ENCODE results near the gene ANTXRL.
"Not testable (repeated sequence)": the region's sequence is repeated elsewhere in the genome, so short reads cannot be mapped to it uniquely, and the experiment has no call there.

Gene ANTXRL

DNA sequence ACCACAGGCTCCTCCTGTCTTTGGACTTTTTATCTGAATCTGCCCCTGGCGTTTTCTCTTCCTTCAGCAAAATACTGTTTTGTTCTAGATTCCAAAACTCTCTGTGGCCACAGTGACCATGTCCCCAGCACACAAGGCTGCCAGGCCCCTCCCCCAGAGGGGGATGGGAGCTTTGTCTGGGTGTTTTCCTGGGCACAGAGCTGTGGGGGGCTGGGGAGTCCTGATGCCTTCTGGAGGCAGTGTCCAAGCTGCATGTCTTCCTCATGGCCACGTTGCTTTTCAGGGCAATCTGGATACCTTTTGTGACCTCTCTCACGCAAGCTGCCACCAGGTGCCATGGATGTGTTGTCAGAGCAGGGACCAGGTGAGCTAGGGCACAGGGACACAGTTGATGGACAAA, 26.2 kb downstream of the ANTXRL start:
- no peak overlapping the region for H3K27ac ChIP-seq (ENCODE audit: low read depth, low read length)
- H3K4me1 ChIP-seq (ENCODE audit: control insufficient read depth, insufficient read depth, low read length) = no peaks in the 10 kb centered on the region
- H3K27me3 ChIP-seq (ENCODE audit: control insufficient read depth, insufficient read depth, low read length) = no peaks in the 10 kb centered on the region
- H3K36me3 ChIP-seq (ENCODE audit: control insufficient read depth, insufficient read depth, low read length) = no peaks in the 10 kb centered on the region
- H3K9ac ChIP-seq (ENCODE audit: low read depth, low read length) = no peak overlapping the region
- H3K9me3 ChIP-seq (ENCODE audit: control insufficient read depth, insufficient read depth, low read length) = no peaks in the 10 kb centered on the region
- H3K4me3 ChIP-seq (ENCODE audit: low read depth, low read length) = no peak overlapping the region

DNA sequence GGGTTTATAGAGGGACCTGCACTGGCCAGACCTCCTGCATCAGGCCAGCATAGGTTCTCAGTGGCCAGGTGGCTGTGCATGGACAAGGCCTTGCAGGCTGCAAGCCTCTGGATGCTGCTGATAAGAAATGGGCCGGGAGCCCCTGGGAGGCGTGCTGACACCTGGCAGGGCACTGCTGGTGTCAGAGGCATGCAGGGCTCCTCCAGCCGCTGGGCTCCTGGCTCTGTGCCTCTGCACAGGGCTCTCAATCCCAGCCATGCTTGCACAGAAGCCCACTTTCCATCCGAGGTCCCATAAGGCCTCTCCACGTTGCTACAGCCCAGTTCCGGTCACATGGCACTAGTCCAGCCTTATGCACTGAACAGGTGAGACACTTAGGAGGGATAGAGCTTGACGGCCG, 27.3 kb downstream of the ANTXRL start:
- no peaks in the 10 kb centered on the region for H3K4me1 ChIP-seq (ENCODE audit: control insufficient read depth, insufficient read depth, low read length)
- no peaks in the 10 kb centered on the region for H3K27me3 ChIP-seq (ENCODE audit: control insufficient read depth, insufficient read depth, low read length)
- no peaks in the 10 kb centered on the region for H3K9me3 ChIP-seq (ENCODE audit: control insufficient read depth, insufficient read depth, low read length)
- no peak overlapping the region for H3K9ac ChIP-seq (ENCODE audit: low read depth, low read length)
- no peaks in the 10 kb centered on the region for H3K36me3 ChIP-seq (ENCODE audit: control insufficient read depth, insufficient read depth, low read length)
- H3K27ac ChIP-seq (ENCODE audit: low read depth, low read length) = no peak overlapping the region
- no peak overlapping the region for H3K4me3 ChIP-seq (ENCODE audit: low read depth, low read length)

DNA sequence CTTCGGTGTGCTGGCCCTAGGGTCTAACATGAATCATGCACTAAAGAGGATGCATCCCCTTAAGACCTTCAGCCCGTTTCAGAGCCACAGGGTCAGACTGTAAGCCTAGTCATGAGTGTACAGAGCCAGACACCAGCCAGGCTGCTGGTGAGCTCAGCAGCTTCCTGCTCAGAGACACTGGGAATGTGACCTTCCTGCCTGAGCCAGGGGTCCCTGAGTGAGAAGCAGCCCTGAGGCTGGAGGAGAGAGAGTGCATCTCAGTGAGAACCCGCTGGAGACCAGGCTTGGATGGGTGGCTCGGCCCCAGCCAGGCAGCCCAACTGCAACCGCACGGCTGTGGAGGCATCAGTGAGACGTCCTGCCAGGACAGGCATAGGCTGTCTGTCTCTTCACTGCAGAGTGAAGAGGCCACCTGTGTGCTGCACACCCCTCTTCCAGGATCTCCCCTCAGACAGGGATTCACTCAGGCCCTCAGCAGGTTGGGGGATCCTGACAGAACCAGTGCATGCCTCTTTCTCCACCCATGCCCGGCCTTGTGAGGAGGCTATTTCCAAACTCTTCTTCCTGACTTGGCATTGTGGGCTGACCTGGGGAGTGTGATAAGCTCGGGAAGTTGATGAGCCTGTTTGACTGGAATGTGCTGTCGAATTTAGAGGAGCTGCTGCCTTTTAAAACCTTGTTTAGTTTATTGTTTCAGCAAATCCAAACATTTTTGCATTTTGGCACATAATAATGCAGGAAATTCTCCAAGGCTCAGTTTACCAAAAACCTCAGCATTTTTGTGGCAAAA, 28.5 kb downstream of the ANTXRL start:
- not testable (repeated sequence) for H3K36me3 ChIP-seq (ENCODE audit: control insufficient read depth, insufficient read depth, low read length); H3K9ac ChIP-seq (ENCODE audit: low read depth, low read length); H3K27ac ChIP-seq (ENCODE audit: low read depth, low read length); H3K4me1 ChIP-seq (ENCODE audit: control insufficient read depth, insufficient read depth, low read length); H3K9me3 ChIP-seq (ENCODE audit: control insufficient read depth, insufficient read depth, low read length); H3K4me3 ChIP-seq (ENCODE audit: low read depth, low read length); H3K27me3 ChIP-seq (ENCODE audit: control insufficient read depth, insufficient read depth, low read length)

DNA sequence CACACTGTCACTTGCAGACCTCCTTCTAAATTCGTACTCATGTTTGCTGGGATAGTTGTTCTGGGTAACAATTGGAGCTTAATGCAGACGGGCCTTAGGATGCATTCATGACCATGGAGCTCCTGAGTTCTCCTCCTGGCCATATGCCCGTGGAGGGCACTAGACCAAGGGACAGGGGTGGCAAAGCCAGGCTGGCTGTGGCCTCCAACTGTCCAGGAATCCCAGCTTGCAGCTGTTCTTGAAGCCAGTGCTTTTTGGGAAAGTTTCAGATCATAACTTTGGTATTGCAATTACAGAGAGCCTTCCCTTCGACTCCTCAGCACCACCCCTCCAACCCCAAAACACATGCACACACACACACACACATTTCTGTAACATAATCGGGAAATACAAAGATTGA, 30.6 kb downstream of the ANTXRL start:
- no peak overlapping the region for H3K9ac ChIP-seq (ENCODE audit: low read depth, low read length)
- H3K27me3 ChIP-seq (ENCODE audit: control insufficient read depth, insufficient read depth, low read length) = no peaks in the 10 kb centered on the region
- H3K9me3 ChIP-seq (ENCODE audit: control insufficient read depth, insufficient read depth, low read length) = no peaks in the 10 kb centered on the region
- no peaks in the 10 kb centered on the region for H3K4me1 ChIP-seq (ENCODE audit: control insufficient read depth, insufficient read depth, low read length)
- no peak overlapping the region for H3K27ac ChIP-seq (ENCODE audit: low read depth, low read length)
- no peaks in the 10 kb centered on the region for H3K36me3 ChIP-seq (ENCODE audit: control insufficient read depth, insufficient read depth, low read length)
- H3K4me3 ChIP-seq (ENCODE audit: low read depth, low read length) = no peak overlapping the region

DNA sequence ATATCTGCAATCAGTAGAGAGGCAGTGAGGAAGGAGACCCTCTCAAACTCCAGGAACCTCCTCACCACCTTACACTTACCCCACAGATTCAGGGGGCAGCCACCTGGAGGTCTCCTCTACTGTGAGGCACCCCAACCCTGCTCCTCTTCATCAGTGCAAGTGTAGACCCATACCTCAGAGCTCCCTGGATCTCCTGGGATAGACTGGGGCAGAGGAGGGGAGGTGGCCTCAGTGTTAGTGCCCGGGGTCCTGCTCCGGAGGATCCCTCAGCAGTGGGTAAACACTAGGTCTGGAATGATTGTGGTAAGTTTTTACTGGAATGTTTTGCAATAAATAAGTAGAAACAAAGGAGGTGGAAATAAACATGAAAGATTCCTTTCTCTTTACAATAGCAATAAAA, 31.1 kb downstream of the ANTXRL start:
- Histone ChIP-seq H3K27ac (ENCODE audit: low read depth, low read length) (no peak overlapping the region), H3K9ac (ENCODE audit: low read depth, low read length) (no peak overlapping the region), H3K27me3 (ENCODE audit: control insufficient read depth, insufficient read depth, low read length) (no peaks in the 10 kb centered on the region), H3K36me3 (ENCODE audit: control insufficient read depth, insufficient read depth, low read length) (no peaks in the 10 kb centered on the region), H3K9me3 (ENCODE audit: control insufficient read depth, insufficient read depth, low read length) (no peaks in the 10 kb centered on the region), H3K4me1 (ENCODE audit: control insufficient read depth, insufficient read depth, low read length) (no peaks in the 10 kb centered on the region), H3K4me3 (ENCODE audit: low read depth, low read length) (no peak overlapping the region)

DNA sequence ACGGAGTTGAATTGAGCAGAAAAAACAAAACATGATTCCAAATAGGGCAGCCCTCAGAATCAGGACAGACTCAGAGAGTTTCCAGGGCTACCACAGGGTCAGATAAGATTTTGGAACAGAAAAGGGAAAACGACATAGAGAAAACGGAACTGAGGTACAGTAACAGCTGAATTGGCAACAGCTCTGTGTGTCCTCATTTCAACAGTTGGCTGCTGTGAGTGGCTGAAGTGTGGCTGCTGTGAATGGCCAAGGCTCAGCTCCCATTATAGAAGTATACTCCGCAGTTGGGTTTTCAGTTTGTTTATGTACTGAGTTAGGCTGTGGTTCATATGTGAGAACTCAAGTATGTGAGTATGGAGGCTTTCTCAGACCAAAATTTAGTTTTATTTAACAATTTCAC, 32.0 kb downstream of the ANTXRL start:
- H3K36me3 ChIP-seq (ENCODE audit: control insufficient read depth, insufficient read depth, low read length) = no peaks in the 10 kb centered on the region
- no peaks in the 10 kb centered on the region for H3K27me3 ChIP-seq (ENCODE audit: control insufficient read depth, insufficient read depth, low read length)
- no peak overlapping the region for H3K9ac ChIP-seq (ENCODE audit: low read depth, low read length)
- no peaks in the 10 kb centered on the region for H3K9me3 ChIP-seq (ENCODE audit: control insufficient read depth, insufficient read depth, low read length)
- no peak overlapping the region for H3K27ac ChIP-seq (ENCODE audit: low read depth, low read length)
- no peak overlapping the region for H3K4me3 ChIP-seq (ENCODE audit: low read depth, low read length)
- no peaks in the 10 kb centered on the region for H3K4me1 ChIP-seq (ENCODE audit: control insufficient read depth, insufficient read depth, low read length)

DNA sequence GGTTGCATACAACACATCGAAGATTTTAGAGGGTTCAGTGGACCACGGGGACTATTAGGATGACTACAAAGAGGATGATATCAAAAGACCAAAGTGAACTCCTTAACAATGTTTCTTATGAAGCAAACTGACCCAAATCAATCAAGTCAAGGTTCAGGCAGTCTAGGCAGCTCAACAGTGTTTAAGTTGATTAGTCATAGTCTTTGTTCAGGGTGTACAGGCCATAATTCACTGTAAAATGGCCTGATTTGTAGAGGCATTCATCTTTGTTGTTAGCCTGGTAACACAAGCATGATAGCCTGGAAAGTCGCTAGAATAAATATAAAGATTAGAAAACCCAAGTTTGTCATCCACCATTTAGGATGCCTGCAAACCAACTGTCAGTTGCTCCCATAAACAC, 32.6 kb downstream of the ANTXRL start:
- Histone ChIP-seq H3K4me1 (ENCODE audit: control insufficient read depth, insufficient read depth, low read length) (no peaks in the 10 kb centered on the region), H3K27me3 (ENCODE audit: control insufficient read depth, insufficient read depth, low read length) (no peaks in the 10 kb centered on the region), H3K36me3 (ENCODE audit: control insufficient read depth, insufficient read depth, low read length) (no peaks in the 10 kb centered on the region), H3K9ac (ENCODE audit: low read depth, low read length) (no peak overlapping the region), H3K9me3 (ENCODE audit: control insufficient read depth, insufficient read depth, low read length) (no peaks in the 10 kb centered on the region), H3K27ac (ENCODE audit: low read depth, low read length) (no peak overlapping the region), H3K4me3 (ENCODE audit: low read depth, low read length) (no peak overlapping the region)

DNA sequence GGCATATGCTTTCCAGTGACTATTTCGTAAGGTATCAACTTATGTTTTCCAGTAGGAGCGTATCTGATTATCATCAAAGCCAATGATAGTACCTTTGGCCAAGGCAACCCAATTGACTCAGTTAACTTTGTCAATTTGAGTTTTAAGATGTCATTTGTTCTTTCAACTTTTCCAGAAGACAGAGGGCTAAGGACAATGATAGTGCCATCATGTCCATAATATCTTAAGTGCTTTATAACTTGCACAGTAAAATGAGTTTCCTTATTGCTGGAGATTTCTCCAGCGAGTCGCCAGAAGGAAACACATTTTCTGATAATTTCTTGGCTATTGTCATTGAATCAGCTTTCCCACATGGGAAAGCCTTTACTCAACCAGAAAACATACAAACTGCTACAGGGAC, 35.0 kb downstream of the ANTXRL start:
- H3K4me3 ChIP-seq (ENCODE audit: low read depth, low read length) = no peak overlapping the region
- no peaks in the 10 kb centered on the region for H3K27me3 ChIP-seq (ENCODE audit: control insufficient read depth, insufficient read depth, low read length)
- H3K9ac ChIP-seq (ENCODE audit: low read depth, low read length) = no peak overlapping the region
- no peaks in the 10 kb centered on the region for H3K36me3 ChIP-seq (ENCODE audit: control insufficient read depth, insufficient read depth, low read length)
- H3K27ac ChIP-seq (ENCODE audit: low read depth, low read length) = no peak overlapping the region
- H3K9me3 ChIP-seq (ENCODE audit: control insufficient read depth, insufficient read depth, low read length) = no peaks in the 10 kb centered on the region
- H3K4me1 ChIP-seq (ENCODE audit: control insufficient read depth, insufficient read depth, low read length) = no peaks in the 10 kb centered on the region

DNA sequence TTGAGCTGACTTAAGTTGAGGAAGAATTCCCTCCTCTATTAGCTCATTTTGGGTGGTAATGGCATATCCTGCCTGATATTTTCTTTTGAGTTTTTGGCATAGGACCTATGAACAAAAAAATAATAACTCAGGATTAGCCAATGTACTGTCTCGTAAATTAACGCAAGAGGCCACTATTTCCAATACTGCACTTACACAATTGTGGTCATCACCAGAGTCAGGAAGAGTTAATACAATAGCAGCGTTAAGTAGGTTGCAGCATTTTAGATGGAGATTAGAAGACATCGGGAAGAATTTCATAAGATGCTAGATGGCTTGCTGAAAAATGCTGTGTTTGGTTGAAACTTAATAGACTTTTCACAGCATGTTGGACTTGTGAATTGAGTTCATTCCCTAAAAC, 36.4 kb downstream of the ANTXRL start:
- Histone ChIP-seq H3K27me3 (ENCODE audit: control insufficient read depth, insufficient read depth, low read length) (no peaks in the 10 kb centered on the region), H3K9me3 (ENCODE audit: control insufficient read depth, insufficient read depth, low read length) (no peaks in the 10 kb centered on the region), H3K4me3 (ENCODE audit: low read depth, low read length) (no peak overlapping the region), H3K9ac (ENCODE audit: low read depth, low read length) (no peak overlapping the region), H3K27ac (ENCODE audit: low read depth, low read length) (no peak overlapping the region), H3K4me1 (ENCODE audit: control insufficient read depth, insufficient read depth, low read length) (no peaks in the 10 kb centered on the region), H3K36me3 (ENCODE audit: control insufficient read depth, insufficient read depth, low read length) (no peaks in the 10 kb centered on the region)

DNA sequence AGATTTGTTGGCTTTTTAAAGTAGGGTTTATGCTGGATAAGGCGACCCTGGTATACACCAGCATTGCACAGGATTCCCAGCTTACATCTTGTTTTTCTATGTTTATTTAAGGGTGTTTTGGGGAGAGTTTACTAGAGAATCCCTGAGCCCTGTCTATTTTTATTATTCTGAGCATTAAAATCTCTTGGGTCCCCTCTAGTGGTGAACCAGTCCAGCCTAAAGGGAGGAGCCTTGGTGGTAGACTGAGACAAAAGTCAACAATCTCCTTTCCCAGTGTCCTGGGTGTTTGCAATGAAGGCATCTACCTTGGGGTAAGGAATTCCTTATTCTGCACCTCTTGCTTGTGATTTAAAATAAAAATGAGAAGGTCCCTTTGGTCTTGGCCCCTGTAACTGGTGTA, 38.2 kb downstream of the ANTXRL start:
- Histone ChIP-seq H3K4me3 (ENCODE audit: low read depth, low read length) (no peak overlapping the region), H3K27me3 (ENCODE audit: control insufficient read depth, insufficient read depth, low read length) (no peaks in the 10 kb centered on the region), H3K36me3 (ENCODE audit: control insufficient read depth, insufficient read depth, low read length) (no peaks in the 10 kb centered on the region), H3K4me1 (ENCODE audit: control insufficient read depth, insufficient read depth, low read length) (no peaks in the 10 kb centered on the region; the same call in 1 of the 2 replicates), H3K27ac (ENCODE audit: low read depth, low read length) (no peak overlapping the region), H3K9ac (ENCODE audit: low read depth, low read length) (no peak overlapping the region), H3K9me3 (ENCODE audit: control insufficient read depth, insufficient read depth, low read length) (no peaks in the 10 kb centered on the region)

DNA sequence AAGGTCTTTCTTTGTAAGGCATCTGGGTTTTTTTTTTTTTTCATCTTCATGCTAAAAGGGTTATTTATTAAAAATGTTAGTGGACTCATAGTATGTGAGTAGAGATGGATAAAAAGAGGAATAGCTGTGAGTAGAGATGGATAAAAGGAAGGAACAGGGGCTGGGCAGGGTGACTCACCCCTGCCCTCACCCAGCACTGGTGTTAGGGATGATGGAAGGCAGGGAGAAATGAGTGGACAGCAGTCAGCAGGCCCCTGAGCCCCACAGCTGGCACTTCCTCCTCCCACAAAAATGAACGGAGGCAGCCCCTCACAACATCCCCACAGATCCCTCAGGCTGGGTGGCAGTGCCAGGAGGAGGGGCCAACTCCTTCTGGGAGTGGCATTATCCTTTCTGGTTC, 39.3 kb downstream of the ANTXRL start:
- Histone ChIP-seq H3K36me3 (ENCODE audit: control insufficient read depth, insufficient read depth, low read length) (no peaks in the 10 kb centered on the region), H3K4me1 (ENCODE audit: control insufficient read depth, insufficient read depth, low read length) (no peaks in the 10 kb centered on the region; the same call in 1 of the 2 replicates), H3K9me3 (ENCODE audit: control insufficient read depth, insufficient read depth, low read length) (no peaks in the 10 kb centered on the region), H3K4me3 (ENCODE audit: low read depth, low read length) (no peak overlapping the region), H3K27me3 (ENCODE audit: control insufficient read depth, insufficient read depth, low read length) (no peaks in the 10 kb centered on the region), H3K27ac (ENCODE audit: low read depth, low read length) (no peak overlapping the region), H3K9ac (ENCODE audit: low read depth, low read length) (no peak overlapping the region)

All from HUES48 (cell line).